Neuronal stem cell (in vitro differentiated cells): ENCODE results near the gene TBRG1.

ENCODE experiments used
- DNase-seq: peaks from one replicate; pipeline ENCODE4 v3.0.0-alpha.2; 2013; ENCODE audit warnings: low spot score
- H2AFZ ChIP-seq: one replicate; pipeline ENCODE4 v1.6.1; 2013; ENCODE audit warnings: mild to moderate bottlenecking, low read length, inconsistent platforms
- H2AK5ac ChIP-seq: 2 replicates; pipeline ENCODE4 v1.6.1; 2013; ENCODE audit warnings: low read depth, mild to moderate bottlenecking, inconsistent platforms, low read length, moderate library complexity, mixed read lengths
- H2BK120ac ChIP-seq: 2 replicates; pipeline ENCODE4 v1.6.1; 2013; ENCODE audit warnings: low read depth, mild to moderate bottlenecking, inconsistent platforms, low read length, moderate library complexity, mixed read lengths
- H2BK12ac ChIP-seq: one replicate; pipeline ENCODE4 v1.6.1; 2013; ENCODE audit warnings: low read length, inconsistent platforms
- H2BK15ac ChIP-seq: 2 replicates; pipeline ENCODE4 v1.6.1; 2013; ENCODE audit warnings: mild to moderate bottlenecking, low read length, inconsistent platforms, mixed read lengths
- H2BK5ac ChIP-seq: one replicate; pipeline ENCODE4 v1.6.1; 2013; ENCODE audit warnings: inconsistent platforms, mild to moderate bottlenecking, low read length, moderate library complexity
- H3K14ac ChIP-seq: one replicate; pipeline ENCODE4 v1.6.1; 2013; ENCODE audit warnings: low read length, inconsistent platforms
- H3K18ac ChIP-seq: 2 replicates; pipeline ENCODE4 v1.6.1; 2013; ENCODE audit warnings: low read length, inconsistent platforms
- H3K23ac ChIP-seq: 2 replicates; pipeline ENCODE4 v1.6.1; 2013; ENCODE audit warnings: low read depth, mild to moderate bottlenecking, mixed read lengths, low read length, inconsistent platforms; ENCODE audit not compliant: poor library complexity
- H3K27ac ChIP-seq: replicated peaks from 3 replicates; pipeline ENCODE4 v1.5.1; 2013; ENCODE audit warnings: low read length, inconsistent platforms
- H3K27me3 ChIP-seq, 3 experiments: 2 replicates each; pipeline ENCODE4 v1.6.1; 2013; ENCODE audit warnings: low read length in 3 of 3, mild to moderate bottlenecking in 2 of 3, inconsistent platforms in 1 of 3, low read depth in 1 of 3, mixed read lengths in 1 of 3, moderate library complexity in 1 of 3; ENCODE audit not compliant: control insufficient read depth in 3 of 3, insufficient read depth in 3 of 3
- H3K36me3 ChIP-seq, 2 donors: replicated peaks in 1 of 2; 2 replicates each; pipeline ENCODE4 v1.6.1; 2013; ENCODE audit warnings: low read length in 2 of 2; ENCODE audit not compliant: control insufficient read depth in 2 of 2, insufficient read depth in 2 of 2
- H3K4ac ChIP-seq: 2 replicates; pipeline ENCODE4 v1.6.1; 2013; ENCODE audit warnings: inconsistent platforms, mild to moderate bottlenecking, low read length, moderate library complexity
- H3K4me1 ChIP-seq, 2 donors: 1 replicate in 1 of 2; 2 replicates in 1 of 2; pipeline ENCODE4 v1.6.1; 2013; ENCODE audit warnings: low read length in 2 of 2, low read depth in 1 of 2; ENCODE audit not compliant: control insufficient read depth in 2 of 2, insufficient read depth in 1 of 2
- H3K4me2 ChIP-seq: one replicate; pipeline ENCODE4 v1.6.1; 2013; ENCODE audit warnings: mild to moderate bottlenecking, low read length, inconsistent platforms; ENCODE audit not compliant: insufficient read depth, poor library complexity, severe bottlenecking
- H3K4me3 ChIP-seq, 2 donors: 2 replicates each; pipeline ENCODE4 v1.5.1; 2013; ENCODE audit warnings: low read length in 2 of 2, mild to moderate bottlenecking in 2 of 2, inconsistent platforms in 1 of 2, moderate library complexity in 1 of 2
- H3K79me1 ChIP-seq: one replicate; pipeline ENCODE4 v1.6.1; 2013; ENCODE audit warnings: low read depth, mild to moderate bottlenecking, inconsistent platforms, low read length, moderate library complexity
- H3K9ac ChIP-seq: one replicate; pipeline ENCODE4 v1.6.1; 2013; ENCODE audit warnings: mild to moderate bottlenecking, low read depth, low read length, inconsistent platforms; ENCODE audit not compliant: poor library complexity
- H3K9me3 ChIP-seq, 2 donors: replicated peaks in 1 of 2; 2 replicates each; pipeline versions ENCODE3 to v1.6.1; 2013; ENCODE audit warnings: low read length in 2 of 2, mild to moderate bottlenecking in 2 of 2, inconsistent platforms in 1 of 2, low read depth in 1 of 2, mixed read lengths in 1 of 2, moderate library complexity in 1 of 2; ENCODE audit not compliant: control insufficient read depth in 2 of 2, insufficient read depth in 1 of 2
- H4K8ac ChIP-seq: one replicate; pipeline ENCODE4 v1.6.1; 2013; ENCODE audit warnings: low read depth, mild to moderate bottlenecking, inconsistent platforms, low read length, moderate library complexity
- H4K91ac ChIP-seq: one replicate; pipeline ENCODE4 v1.6.1; 2013; ENCODE audit warnings: low read length, low read depth, mild to moderate bottlenecking, inconsistent platforms; ENCODE audit not compliant: poor library complexity
- WGBS, 2 donors: extraction: QIAGEN DNeasy Blood & Tissue Kit; methylation state at CpG; one replicate each; pipeline ENCODE4 v1.1.7; 2013; ENCODE audit warnings: missing lambda C conversion rate in 2 of 2, mixed read lengths in 1 of 2; ENCODE audit not compliant: insufficient read length in 2 of 2, insufficient replicate concordance in 1 of 2; ENCODE audit errors: extremely low coverage in 2 of 2; 5-methylcytosine and 5-hydroxymethylcytosine counted together

The TBRG1 gene

DNA sequence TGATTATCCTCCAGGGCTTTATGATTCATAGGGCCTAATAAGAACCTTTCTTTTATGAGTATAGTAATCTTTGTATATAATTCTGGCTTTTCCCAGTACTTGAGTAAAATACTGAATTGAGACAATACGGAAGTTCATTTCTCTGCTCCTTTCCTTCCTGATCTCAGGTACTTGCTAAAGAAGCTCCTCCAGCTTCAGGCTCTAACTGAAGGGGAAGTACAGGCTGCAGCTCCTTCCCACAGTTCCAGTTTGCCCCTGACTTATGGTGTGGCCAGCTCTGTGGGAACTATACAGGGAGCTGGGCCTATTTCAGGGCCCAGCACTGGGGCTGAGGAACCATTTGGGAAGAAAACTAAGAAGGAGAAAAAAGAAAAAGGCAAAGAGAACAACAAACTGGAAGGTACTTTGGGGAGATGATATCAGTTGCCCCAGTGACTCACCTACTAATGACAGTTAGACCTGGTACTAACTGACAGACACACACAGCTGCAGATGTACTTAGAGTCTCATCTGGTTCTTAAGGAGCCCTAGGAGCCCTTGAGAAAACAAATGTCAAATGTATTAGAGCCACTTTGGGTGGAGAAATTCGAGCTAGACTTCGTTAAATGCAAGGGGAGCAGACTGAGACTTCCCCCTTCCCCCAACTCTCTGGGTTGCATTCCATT, 3.0 kb downstream of the TBRG1 start:
- peaks cover 2 to 7% of the 10 kb centered on the region in 2 donors for H3K4me1 ChIP-seq
- H2AK5ac ChIP-seq: no peak overlapping the region
- H3K14ac ChIP-seq: no peak overlapping the region
- H4K8ac ChIP-seq: no peak overlapping the region
- H3K4me3 ChIP-seq: no peak overlapping the region
- H3K79me1 ChIP-seq: peaks cover 2% of the 10 kb centered on the region
- DNase-seq: no peak
- H2AFZ ChIP-seq: no peak overlapping the region
- no peaks in the 10 kb centered on the region for H3K9me3 ChIP-seq
- no peak overlapping the region for H3K18ac ChIP-seq
- H2BK120ac ChIP-seq: no peak overlapping the region
- no peak overlapping the region for H3K4ac ChIP-seq
- no peak overlapping the region for H4K91ac ChIP-seq
- H3K4me2 ChIP-seq: no peak overlapping the region
- H3K23ac ChIP-seq: no peak overlapping the region
- no peak overlapping the region for H2BK15ac ChIP-seq
- H3K9ac ChIP-seq: no peak overlapping the region
- peaks cover 22 to 62% of the 10 kb centered on the region in 2 donors for H3K36me3 ChIP-seq
- no peak overlapping the region for H3K27ac ChIP-seq
- no CpG with 5 or more reads among the region's 3 CpGs for WGBS, 2 donors
- H3K27me3 ChIP-seq: peaks cover 0 to 4% (median 0%) of the 10 kb centered on the region in 3 experiments
- no peak overlapping the region for H2BK12ac ChIP-seq
- H2BK5ac ChIP-seq: no peak overlapping the region

DNA sequence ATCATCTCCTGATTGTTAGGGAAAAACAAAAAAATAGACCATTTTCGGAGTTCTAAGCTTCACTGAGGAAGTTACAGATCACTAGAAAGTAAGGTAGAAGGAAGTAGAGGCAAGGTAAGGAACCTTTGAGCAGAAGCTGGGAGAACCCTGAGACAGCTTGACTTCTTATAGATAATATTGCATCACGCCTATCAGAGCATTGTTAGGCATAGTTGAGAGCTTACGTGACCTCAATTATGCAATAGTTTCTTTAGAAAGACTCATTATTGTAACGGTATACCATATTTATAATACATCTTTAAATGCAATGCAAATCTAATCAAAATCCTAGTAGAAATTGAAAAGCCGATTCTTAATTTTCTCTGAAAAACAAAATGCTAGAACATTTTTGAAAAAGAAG, 4.9 kb downstream of the TBRG1 start:
- Histone ChIP-seq H2BK12ac (no peak overlapping the region), H3K27ac (no peak overlapping the region), H4K8ac (no peak overlapping the region), H3K23ac (no peak overlapping the region), H3K4me3 (no peak overlapping the region), H2AFZ (no peak overlapping the region), H3K4me2 (no peak overlapping the region), H3K18ac (no peak overlapping the region), H3K4me1 (peaks cover 0 to 7% of the 10 kb centered on the region in 2 donors), H2AK5ac (no peak overlapping the region), H2BK120ac (no peak overlapping the region), H2BK5ac (no peak overlapping the region), H3K27me3 (no peaks in the 10 kb centered on the region), H3K79me1 (peaks cover 2% of the 10 kb centered on the region), H3K9me3 (no peaks in the 10 kb centered on the region), H3K14ac (no peak overlapping the region), H3K4ac (no peak overlapping the region), H2BK15ac (no peak overlapping the region), H3K9ac (no peak overlapping the region), H4K91ac (no peak overlapping the region), H3K36me3 (peaks cover 26 to 81% of the 10 kb centered on the region in 2 donors)
- DNase-seq: no peak
- WGBS, 2 donors: no CpG with 5 or more reads among the region's 5 CpGs

GRCh38 chr11:124629961-124630360, 7.3 kb downstream of the TBRG1 start:
- Histone ChIP-seq H3K36me3 (peaks cover 29 to 97% of the 10 kb centered on the region in 2 donors), H2BK5ac (no peak overlapping the region), H3K4ac (no peak overlapping the region), H3K4me2 (no peak overlapping the region), H3K79me1 (peaks cover 2% of the 10 kb centered on the region), H3K27ac (no peak overlapping the region), H4K91ac (no peak overlapping the region), H4K8ac (no peak overlapping the region), H3K18ac (no peak overlapping the region), H2BK120ac (no peak overlapping the region), H2AFZ (no peak overlapping the region), H3K9ac (no peak overlapping the region), H3K14ac (no peak overlapping the region), H3K4me1 (no peaks in the 10 kb centered on the region), H3K4me3 (no peak overlapping the region), H3K27me3 (no peaks in the 10 kb centered on the region), H2BK15ac (no peak overlapping the region), H3K23ac (no peak overlapping the region), H2BK12ac (no peak overlapping the region), H3K9me3 (no peaks in the 10 kb centered on the region), H2AK5ac (no peak overlapping the region)
- DNase-seq: no peak
- WGBS, 2 donors: no CpG with 5 or more reads among the region's 4 CpGs

- Histone ChIP-seq H3K18ac (no peak overlapping the region), H2BK120ac (no peak overlapping the region), H3K4me1 (no peaks in the 10 kb centered on the region), H3K36me3 (peaks cover 16 to 97% of the 10 kb centered on the region in 2 donors), H2BK12ac (no peak overlapping the region), H3K4ac (no peak overlapping the region), H3K4me3 (no peak overlapping the region), H3K9me3 (no peaks in the 10 kb centered on the region), H4K91ac (no peak overlapping the region), H2BK15ac (no peak overlapping the region), H4K8ac (no peak overlapping the region), H3K4me2 (no peak overlapping the region), H3K14ac (no peak overlapping the region), H3K79me1 (no peaks in the 10 kb centered on the region), H2AFZ (no peak overlapping the region), H2BK5ac (no peak overlapping the region), H3K27me3 (no peaks in the 10 kb centered on the region), H3K27ac (no peak overlapping the region), H3K9ac (no peak overlapping the region), H3K23ac (no peak overlapping the region), H2AK5ac (no peak overlapping the region)
- no CpG with 5 or more reads among the region's 1 CpG for WGBS, 2 donors
- DNase-seq: no peak
Measured at GRCh38 chr11:124633355-124633754, 10.7 kb downstream of the TBRG1 start.
